ENCODE results near the gene SLC34A1.

DNA sequence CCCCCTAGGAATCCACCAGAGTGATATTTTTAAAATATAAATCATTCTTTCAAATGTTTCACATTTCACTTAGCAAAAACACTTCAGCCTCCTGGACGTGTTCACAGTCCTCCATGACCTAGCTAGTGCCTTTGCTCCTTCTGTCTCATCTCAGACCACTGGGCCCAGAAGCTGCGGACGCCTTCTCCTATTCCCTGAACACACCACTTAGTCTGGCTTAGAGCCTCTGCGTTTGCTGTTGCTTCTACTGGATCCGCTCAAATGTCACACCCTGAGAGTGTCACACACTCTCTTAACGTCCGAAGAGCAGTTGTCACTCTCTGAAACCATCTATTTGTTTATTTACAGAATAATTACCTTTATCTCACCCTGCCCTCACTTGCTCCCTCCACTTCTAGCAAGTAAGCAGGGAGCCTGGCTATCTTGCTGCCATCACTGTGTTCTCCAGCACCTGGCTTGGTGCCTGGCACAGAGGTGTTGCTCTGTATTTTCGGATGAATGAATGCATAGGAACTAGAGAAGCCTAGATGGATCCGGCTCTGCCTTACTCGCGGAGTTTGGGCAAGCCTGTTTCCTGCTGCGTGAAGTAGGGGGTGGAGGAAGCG lies 41.1 kb downstream of the SLC34A1 start:
- TF ChIP-seq, protein P1, sequence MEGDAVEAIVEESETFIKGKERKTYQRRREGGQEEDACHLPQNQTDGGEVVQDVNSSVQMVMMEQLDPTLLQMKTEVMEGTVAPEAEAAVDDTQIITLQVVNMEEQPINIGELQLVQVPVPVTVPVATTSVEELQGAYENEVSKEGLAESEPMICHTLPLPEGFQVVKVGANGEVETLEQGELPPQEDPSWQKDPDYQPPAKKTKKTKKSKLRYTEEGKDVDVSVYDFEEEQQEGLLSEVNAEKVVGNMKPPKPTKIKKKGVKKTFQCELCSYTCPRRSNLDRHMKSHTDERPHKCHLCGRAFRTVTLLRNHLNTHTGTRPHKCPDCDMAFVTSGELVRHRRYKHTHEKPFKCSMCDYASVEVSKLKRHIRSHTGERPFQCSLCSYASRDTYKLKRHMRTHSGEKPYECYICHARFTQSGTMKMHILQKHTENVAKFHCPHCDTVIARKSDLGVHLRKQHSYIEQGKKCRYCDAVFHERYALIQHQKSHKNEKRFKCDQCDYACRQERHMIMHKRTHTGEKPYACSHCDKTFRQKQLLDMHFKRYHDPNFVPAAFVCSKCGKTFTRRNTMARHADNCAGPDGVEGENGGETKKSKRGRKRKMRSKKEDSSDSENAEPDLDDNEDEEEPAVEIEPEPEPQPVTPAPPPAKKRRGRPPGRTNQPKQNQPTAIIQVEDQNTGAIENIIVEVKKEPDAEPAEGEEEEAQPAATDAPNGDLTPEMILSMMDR (conservative IDR thresholded peaks at IDR 0.05; ENCODE audit: low read depth, low read length), result no peak
- TF ChIP-seq POLR2A (IDR thresholded peaks at IDR 0.05; ENCODE audit: low read depth, low read length), result no peak
- no peak for TF ChIP-seq RFX5 (IDR thresholded peaks at IDR 0.05; ENCODE audit: low read depth, low read length)
- TF ChIP-seq CEBPB (IDR thresholded peaks at IDR 0.05; ENCODE audit: low read depth, low read length), result no peak
- TF ChIP-seq MAFK (IDR thresholded peaks at IDR 0.05; ENCODE audit: low read depth, low read length), result no peak
- TF ChIP-seq CHD1 (IDR thresholded peaks at IDR 0.05; ENCODE audit: low read depth, low read length), result no peak

Measured in IMR-90 (cell line).